NCI-H2196 (cell line): ENCODE measurements around the gene POLR3GL.
A peak's percentile ranks its signal among the peaks of the same experiment; 100 is the strongest.

ENCODE experiments used
- DNase-seq: peaks from one replicate; lab custom pipeline; 2025; ENCODE audit not compliant: unreplicated experiment; lab: John Stamatoyannopoulos, UW

POLR3GL gene

DNA sequence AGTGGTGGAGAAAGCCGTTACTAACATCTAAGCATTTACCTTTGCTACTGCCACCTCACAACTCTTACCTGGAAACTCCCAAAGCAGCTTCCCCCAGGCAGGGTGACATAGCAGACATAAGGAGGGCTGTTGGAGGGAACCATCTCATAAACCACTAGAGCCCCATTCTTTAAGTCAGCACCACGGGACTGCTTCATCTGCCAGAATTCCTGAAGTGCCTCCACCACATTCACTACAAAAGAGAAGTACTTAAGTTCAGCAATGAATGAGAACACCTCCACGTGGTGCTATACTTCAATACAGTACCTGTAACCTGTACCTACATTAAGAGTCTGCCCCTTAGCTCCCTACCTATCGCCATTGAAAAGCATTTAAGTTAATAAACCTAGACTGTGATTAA lies 16.9 kb upstream of the POLR3GL start:
- no peak for DNase-seq

DNA sequence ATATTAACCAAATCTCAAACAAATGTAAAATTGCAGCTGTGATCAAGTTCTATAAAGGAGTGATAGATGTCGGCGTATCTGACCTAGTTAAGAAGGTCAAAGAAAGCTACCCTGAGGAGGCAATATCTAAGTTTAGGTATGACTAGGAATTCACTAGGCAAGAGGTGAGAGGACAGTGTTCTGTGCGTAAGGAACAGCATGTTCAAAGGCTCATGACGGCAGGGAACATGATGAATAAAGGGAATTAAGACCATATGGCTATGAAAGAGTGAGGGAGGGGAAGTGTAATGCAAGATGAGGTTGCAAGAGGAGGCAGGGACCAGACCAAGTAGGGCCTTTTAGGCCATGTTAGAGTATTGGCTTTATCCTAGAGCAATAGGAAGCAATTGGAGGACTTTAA lies 15.3 kb upstream of the POLR3GL start:
- DNase-seq = no peak

DNA sequence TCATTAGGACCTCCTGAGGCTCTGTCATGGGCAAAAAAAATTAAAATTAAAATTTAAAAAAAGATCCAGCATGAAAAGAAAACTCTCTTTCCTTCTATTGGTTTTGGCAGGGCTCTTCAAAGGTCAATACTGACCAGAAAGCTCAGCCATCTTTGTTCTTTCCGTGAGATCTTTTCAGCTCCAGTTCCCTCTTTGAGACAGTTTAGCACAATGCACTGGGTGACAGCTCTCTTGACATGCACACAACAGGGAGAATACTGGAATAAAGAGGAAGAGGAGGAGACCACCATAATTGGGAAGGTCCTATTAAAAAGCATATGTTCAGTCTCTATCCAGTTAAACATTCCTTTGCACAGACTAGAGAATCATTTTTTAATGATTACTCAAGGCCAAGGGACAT lies 13.0 kb upstream of the POLR3GL start:
- DNase-seq = no peak

DNA sequence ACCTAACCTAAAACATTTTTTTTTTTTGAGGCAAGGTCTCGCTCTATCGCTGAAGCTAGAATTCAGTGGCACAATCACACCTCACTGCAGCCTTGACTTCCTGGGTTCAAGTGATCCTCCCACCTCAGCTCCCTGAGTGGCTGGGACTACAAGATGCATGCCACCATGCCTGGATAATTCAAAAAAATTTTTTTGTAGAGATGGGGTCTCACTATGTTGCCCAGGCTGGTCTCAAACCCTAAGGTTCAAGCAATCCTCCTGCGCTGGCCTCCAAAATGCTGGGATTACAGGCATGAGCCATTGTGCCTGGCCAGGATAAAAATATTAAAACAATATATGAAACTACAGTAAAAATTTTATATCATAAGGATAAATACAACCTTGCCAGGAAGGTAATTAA lies 11.6 kb upstream of the POLR3GL start:
- no peak for DNase-seq

DNA sequence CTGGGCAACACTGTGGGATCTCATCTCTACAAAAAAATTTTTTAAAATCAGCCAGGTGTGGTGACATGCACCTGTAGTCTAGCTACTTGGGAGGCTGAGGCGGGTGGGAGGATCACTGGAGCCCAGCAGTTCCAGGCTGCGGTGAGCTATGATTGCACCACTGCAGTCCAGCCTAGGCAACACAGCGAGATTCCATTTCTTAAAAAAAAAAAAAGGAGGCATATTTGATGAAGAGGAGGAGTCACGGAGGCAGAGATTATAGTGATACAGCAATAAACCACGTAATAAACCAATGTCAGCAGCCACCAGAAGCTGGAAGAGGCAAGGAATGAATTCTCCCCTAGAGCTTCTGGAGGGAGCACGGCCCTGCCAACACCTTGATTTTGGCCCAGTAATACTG lies 10.6 kb upstream of the POLR3GL start:
- no peak for DNase-seq

DNA sequence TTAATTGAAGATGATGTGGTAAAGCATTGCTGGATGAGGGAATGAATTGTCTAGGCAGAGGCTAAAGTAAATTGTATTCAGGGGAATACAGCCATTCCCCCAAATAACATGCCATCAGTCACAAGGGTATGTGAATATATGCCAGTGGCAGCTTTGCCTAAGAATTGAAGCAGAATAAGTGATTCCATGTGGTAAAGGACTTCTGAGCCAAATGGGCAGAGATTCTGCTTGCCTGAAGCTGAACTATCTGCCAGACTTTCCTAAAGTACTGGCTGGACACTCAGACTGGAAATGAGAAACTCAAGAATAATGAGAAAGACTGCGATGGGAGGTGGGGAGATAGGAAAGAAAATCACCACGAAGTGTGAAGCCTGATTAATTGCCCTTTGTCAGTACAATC lies 9.1 kb upstream of the POLR3GL start:
- no peak for DNase-seq

DNA sequence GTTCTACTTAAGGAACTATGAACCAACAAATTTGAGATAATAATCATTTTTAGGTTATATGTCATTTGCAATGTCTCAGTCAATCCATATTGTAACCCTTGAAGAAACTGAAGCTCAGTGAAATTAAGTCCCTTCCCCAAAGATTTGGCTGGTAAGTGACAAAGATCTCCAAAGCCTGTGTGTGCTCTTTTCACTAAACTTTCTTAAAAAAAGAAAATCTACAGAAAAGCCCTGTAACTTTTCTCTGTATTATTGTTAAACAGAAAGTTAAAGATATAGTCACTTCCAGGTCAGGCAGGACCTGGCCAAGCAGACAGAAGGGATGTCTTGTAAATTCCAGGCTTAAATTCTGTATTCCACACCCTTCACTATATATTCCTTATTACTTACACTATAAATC lies 8.1 kb upstream of the POLR3GL start:
- no peak for DNase-seq

DNA sequence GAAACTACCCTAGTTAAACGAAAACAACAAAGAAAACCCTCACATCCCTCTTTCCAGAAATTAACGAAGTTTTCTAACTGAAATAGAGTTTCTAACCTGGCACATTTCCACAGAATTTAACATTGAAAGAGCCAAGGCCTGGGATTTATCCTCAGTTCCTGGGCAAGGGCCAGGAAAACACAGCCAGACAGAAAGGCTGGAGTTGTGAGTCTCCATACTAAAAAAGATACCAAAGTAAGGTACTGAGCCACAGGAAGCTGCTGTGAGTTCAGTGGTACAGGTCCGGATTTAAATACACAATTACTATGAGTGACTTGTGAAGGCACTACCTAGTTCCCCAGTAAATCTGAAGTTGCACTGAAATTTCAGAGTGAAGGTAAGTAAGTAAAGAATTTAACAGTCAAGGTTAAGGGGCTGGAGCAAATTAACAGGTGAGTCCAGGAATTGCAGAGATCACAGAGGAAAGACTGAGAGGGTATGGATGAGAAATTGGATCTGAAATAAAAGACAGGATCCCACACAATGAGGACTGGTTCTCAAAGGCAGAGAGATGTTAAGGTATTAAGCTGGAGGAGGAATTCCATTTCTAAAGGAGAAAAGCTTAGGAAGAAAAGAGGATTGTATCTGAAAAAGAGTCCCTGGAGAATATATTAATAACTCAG lies 7.6 kb upstream of the POLR3GL start:
- no peak for DNase-seq

DNA sequence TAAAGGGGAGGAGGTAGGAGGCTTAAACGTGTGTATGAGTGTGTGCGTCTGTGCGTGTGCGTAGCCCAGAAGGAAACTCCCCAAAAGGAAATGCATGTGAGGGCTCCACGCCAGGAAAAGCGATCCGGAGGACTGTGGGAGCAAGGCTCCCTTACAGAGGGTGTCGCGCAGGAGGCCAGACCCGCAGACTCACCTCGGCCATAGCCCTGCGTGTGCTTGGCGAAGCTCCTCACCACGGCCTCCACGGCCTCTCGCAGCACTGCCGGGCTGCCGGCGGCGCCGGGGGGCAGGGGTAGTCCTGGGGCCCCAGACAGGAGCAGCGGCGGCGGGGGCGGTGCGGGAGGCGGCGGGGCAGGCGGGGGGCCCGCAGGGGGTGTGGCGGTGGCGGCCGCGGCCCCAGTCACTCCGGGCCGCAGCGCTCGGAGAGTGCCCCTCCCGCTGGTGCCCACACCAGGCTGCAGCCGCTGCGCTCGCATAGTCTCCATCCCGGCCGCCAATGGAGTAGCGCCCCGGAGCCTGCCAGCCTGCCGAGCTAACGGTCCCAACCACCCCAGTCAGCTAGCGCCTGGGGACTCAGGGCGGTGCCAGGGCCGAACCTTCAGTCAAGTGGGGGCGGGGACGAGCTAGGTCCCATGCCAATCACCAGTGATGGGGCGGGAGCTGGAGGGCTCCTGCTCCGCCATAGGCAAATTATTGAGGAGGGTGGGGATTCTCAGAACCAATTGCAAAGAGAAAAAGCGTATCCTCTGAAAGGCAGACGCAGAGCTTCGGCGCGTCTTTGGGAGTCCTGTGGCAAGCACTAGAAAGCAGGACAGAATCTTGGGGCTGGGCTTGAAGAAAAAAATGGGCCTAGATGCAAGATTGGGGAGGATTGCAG lies 6.8 kb upstream of the POLR3GL start, which contains the start of gene LIX1L:
LIX1L (minus strand) TSS at position 575 of the 877 bp plus-strand sequence; CDS start at position 485, 90 bp downstream.
- peak; percentile 95 for DNase-seq

DNA sequence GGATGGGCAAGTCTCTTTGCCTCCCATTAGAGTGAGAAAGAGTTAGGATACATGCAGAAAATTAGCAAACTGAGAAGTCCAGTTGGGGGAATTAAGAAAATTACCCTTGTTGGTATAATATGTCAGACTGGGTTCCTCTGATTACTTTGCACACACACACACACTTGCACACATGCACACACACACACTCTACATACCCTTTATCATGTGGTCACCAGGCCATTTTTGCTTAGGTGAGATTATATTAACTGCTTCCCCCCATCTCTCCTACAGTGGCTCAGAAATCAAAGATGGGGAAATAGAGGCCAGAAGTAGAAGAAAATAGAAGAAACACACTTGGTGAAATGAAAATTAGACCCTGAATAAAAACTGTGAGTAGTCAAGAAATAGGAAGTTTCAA lies 5.8 kb upstream of the POLR3GL start:
- DNase-seq = no peak

DNA sequence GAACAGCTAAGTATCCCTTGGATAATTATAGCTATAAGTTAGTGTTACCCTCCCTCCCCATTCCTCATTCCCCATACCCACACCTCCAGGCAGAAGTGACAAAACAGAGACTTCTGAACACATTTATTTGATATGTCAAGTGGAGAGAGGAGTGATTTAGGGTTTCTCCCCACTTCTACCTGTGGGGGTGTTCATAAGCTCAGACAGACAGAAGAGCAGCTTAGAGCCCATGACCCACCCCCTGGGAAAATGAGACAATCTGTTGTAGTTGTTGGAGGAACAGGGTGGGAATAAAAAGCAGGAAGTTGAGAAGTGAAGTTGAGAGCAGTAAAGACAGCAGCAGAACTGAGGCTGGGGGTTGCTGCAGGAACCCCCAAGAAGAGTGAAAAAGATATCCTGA lies 5.2 kb upstream of the POLR3GL start:
- no peak for DNase-seq

DNA sequence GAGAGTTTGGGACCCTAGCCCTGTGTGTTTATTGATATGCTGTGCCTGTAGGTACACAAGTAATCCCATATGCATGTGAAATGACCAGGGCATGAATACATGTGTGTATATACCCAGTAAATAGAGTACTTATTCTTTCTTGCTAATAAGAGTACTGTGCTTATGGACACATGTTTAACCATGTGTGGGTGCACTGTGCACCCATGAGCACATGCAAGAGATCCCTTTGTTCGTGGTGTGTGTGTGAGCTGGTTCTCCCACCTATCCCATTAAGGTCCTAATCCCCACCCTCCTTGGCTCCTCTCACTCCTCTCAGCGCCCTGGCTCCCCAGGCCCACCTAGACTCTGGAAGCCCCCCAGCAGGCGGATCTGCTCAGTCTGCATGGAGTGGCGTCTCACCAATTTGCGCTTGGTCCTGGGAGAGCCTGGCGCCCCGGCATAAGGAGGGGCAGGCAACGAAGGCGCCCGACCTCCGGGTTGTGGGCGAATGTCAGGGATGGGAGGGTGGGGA lies 4.5 kb upstream of the POLR3GL start:
- no peak for DNase-seq

DNA sequence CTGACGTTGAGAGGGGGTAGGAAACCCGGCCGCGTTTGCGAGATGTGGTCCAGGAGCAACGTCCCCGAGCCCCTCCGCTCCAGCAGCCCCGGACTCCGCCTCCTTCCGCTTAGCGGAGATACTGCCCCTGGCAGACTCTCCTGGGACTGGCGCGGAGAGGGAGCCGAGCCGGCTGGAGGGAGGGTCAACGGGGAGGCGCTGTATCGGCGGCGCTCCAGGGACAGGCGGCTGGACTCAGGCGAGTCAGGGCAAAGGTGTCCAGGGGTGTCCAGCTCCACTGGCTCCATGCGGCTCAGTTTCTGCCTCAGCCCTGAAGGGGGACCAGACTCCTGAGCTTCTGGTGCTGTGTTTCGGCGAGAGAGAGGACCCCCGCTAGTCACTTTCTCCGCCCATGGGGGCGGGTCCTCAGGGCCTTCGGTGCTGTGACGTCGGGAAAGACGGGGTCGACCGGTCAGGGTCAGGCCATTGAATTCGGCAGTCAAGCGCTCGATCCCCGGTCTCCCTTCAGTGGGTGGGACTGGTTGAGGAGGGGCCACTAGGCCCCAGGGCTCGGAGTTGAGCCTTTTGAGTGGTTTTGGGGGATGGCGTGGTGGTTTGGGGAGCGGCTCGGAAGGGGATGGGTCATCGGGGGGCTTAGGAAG lies 3.9 kb upstream of the POLR3GL start:
- peak; percentile 55 for DNase-seq

DNA sequence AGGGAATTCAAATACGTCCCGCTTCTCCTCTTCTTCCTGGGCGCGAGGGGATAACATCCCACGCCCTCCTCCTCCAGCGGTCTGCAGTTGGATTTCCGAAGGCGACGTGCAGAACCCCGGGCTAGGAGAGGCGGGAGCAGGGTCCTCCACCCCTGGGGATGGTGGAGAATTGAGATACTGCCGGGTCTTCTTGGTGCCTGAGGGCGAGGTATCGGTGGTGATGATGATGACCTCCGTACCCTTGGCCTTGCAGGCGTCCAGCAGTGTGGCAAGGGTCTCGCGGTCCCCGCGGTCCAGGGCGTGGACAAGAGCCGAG lies 3.4 kb upstream of the POLR3GL start:
- DNase-seq = no peak

DNA sequence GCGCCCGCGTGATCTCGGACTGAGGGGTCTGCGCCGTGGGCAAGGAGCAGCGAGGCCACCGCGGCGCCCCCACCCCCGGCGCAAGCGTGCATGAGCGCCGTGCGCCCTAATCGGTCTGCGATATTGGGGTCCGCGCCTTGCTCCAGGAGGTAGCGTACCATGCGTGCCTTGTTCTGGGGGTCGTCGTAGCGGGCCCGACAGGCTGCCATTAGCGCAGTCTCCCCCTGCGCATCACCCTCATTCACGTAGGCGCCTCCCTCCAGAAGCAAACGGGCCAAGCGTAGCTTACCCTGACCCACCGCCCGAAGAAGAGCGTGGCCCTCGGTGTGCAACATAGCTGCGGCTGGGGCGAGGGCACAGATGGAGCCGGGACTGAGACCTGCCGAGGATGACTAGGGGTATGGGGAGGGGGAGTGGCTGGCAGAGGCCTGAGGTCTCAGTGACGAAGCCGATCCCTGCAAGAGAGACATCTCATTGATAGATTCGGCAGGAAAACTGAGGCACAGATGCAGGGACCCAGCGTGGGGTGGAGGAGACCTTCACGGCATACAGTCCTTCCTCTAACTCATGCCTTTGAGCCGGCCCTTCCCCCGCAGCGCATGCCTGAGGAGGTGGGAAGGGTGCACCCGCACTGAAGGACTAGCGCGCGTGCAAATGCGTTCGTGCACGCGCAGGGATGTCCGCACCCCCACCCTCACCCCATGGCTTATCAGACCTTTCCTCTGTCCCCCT lies 2.9 kb upstream of the POLR3GL start:
- DNase-seq = peak; percentile 21

DNA sequence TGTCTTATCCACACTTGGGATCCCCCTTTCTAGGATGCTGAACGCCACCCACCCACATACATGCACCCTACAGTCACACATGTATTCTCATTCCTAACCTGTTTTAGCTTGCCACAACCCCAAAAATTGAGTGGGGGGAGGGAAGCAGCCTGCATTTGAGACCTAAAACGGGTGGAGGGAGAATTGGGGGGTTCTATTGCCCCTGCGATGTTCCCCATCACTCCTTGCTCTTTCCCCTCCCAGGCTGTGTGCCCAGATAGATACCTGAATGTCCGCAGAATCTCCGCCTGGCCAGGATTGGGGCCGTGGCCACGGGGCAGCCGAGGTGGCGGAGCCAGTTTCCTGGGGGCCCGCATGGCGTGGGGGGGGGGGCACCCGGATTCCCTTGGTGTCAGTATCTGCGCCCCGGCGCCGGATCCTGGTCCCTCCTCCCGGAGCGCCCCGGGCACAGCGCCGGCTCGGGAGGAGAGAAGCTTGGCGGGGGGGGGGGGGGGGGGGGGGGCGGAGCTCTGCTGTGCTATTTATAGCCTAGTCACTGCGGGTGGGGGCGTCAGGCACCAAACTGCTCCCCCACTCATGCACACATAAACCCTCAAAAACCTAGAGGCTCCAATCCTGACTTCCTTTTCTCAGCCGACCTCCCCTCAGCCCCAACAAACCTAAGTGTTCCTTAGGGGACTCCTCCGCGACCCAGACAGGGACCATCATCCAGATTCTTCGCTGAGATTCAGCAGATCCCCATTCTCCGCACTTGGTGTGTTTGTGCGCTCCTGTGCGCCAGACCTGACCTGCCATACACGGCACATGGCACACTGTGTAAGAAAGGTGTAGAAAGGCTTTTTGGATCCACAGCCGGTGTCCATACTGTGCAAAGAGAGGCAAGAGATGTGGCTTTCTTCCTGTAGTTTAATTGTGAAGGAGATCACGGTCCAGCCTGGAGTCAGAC lies 2.1 kb upstream of the POLR3GL start:
- DNase-seq = peak; percentile 14

DNA sequence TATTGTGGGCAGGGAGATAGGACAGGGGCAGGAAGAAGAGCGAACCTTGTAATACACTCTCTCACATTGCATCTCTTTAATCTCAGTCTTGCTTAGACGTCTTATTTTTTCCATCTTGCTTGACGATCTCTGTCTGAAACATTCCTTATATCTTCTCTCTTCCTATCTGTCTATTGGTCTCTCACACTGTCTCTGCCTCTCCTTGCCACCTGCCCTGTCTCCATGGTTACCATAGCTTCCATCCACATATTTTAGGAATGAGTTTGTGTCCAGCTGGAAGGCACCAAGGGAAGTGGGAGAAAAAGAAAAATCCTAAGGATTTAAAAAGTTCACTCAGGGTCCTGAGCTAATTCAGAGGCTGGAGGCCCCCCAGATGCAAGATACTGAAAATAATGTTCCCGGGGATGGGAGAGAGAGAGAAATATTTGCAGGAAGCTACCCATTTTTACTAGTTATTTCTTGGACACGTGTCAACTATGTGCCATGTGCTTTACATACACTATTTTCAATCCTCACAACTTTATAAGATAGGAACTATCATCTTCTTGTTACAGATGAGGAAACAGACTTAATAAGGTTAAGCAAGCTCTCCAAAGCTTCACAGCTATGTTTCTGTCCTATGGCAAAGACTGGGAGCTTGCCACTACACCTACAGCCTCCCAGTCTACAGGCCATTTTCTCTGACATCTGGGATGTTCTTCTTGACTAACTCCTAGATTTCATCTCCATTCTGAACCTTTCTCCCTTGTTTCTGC lies 1.0 kb upstream of the POLR3GL start:
- peak; percentile 28 for DNase-seq

DNA sequence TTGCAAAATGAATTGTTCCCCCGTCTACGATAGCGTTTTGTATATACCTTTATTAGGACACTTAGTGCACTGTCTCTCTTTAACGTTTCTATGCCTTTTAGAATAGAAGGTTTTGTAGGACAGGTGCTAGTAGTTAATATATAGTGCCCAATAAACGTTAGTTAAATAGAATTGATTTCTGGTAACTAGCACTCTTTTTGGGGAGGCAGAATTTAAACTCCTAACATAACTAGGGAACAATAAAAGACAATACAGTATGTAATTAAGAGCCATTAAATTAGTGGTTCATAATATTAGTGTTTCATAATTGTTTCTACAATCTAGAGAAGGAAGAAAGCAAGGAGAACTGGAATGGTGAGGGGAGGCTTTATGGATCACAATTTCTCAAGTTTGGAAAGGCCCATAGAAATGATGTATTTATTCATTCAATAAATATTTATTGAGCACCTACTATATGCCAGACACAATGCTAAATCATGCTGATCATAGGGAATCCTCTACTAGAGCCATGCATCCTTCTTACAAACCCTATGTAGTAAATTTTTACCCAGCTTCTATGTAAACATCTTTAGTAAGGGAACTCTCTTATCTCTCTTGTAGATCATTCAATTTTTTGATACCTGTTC lies 742 bp downstream of the POLR3GL start:
- no peak for DNase-seq

DNA sequence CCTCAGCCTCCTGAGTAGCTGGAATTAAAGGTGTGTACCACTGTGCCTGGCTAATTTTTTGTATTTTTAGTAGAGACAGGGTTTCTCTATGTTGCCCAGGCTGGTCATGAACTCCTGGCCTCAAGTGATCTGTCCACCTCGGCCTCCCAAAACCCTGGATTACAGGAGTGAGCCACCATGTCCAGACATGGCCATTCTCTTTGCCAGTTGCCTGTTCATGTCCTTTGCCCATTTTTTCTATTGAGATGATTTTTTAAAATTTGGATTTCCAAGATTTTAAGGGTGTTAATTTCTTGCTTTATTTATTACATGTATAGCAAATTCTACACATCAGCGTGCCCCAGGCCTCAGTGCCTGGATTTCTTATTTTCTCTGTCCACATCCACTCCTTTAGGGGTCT lies 2.8 kb downstream of the POLR3GL start:
- DNase-seq = no peak
